ENCODE data around the gene UNK. TPM values are rescaled to one million over a fixed set of nuclear protein-coding genes. Genes with fewer than 3 reads are reported as not detected.
A peak's percentile ranks its signal among the peaks of the same experiment; 100 is the strongest.

The UNK gene
- polyA plus RNA-seq, 2 of the 4 experiments (the other 2 are of a cell fraction), result 27.0 to 34.5 TPM

DNA sequence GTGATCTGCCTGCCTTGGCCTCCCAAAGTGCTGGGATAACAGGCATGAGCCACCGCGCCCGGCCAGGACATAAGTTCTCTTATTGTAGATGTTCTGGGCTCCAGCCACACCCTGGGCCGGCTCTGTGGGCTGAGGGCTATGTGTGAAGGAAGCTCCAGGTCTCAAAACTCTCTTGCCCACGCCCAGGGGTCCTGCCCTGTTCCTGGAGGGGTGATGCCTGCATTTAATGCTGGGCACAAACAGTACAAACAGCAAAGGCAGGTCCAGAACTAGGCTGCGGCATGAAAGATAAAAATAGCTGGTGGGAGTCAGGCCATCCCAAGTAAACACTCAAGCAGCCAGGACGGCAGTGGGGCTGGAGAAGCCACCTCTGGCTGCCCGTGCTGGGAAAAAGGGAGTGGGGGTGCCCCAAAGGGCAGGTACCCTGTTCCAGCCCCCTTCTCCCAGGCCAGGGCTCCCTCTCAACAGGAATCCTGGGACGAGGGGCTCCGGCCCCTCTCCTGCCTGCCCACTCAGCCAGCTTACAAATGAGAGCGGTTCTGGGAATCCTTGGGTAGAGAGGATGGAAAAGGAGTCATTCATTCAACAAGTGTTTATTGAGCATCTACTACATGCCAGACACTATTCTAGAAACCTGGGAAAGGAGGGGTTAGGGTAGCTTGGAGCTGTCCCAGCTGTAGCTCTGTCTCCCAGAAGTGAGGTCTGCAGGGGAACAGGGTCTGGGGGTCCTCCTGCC, 89.1 kb downstream of the UNK start:
- WGBS (ENCODE audit: missing lambda C conversion rate), result 66% methylated on average over 11 of the region's 11 CpGs
- Histone ChIP-seq H3K9me3 (no peaks in the 10 kb centered on the region), H3K27ac (peak overlapping the region; percentile 68 to 85; a peak in 5 of 6 replicates), H3K4me3 (no peak overlapping the region), H3K4me1 (peaks cover 53% of the 10 kb centered on the region), H3K4me2 (no peak overlapping the region)
- ATAC-seq (no peak), DNase-seq (ENCODE audit: low read depth in 1 of 2, low spot score in 1 of 2) (no peak), FAIRE-seq (no peak)
- CTCF ChIA-PET, result interaction anchor here (0.6 to 22.8 kb wide), 13 partner anchors 16 to 422 kb away, joined by 3 to 513 read pairs (median 3); partner anchors contain the start of genes GALK1, ITGB4, MRPL38 and TRIM65
- POLR2A ChIA-PET, result interaction anchor here (2.3 to 4.5 kb wide), 2 partner anchors 18 to 94 kb away, joined by 11 to 27 read pairs; partner anchors contain the start of gene WBP2
- no peak for TF ChIP-seq HES2 (IDR thresholded peaks at IDR 0.05)
- no peak for TF ChIP-seq ZFP36 (IDR thresholded peaks at IDR 0.05; ENCODE audit: borderline replicate concordance, partially characterized antibody)
- no peak for TF ChIP-seq CHD4 (IDR thresholded peaks at IDR 0.05; ENCODE audit: borderline replicate concordance)

GRCh38 chr17:75874323-75875181, 89.9 kb downstream of the UNK start:
- DNase-seq (ENCODE audit: low read depth in 1 of 2, low spot score in 1 of 2), result no peak
- peak overlapping the region; percentile 92 to 94; a peak in 5 of 6 replicates for H3K27ac ChIP-seq
- no peak for ATAC-seq
- H3K4me2 ChIP-seq, result no peak overlapping the region
- no peak overlapping the region for H3K4me3 ChIP-seq
- ChIA-PET CTCF (interaction anchor here (0.6 to 22.8 kb wide), 14 partner anchors 7 to 421 kb away, joined by 3 to 513 read pairs (median 4); partner anchors contain the start of genes GALK1, MRPL38, TRIM65 and WBP2), POLR2A (interaction anchor here (2.3 to 4.5 kb wide), 2 partner anchors 19 to 95 kb away, joined by 11 to 27 read pairs; partner anchors contain the start of gene WBP2)
- no peaks in the 10 kb centered on the region for H3K9me3 ChIP-seq
- 0 out of 2 replicates have a peak, but pooled peaks have one; percentile 6 for TF ChIP-seq POLR2A (IDR thresholded peaks at IDR 0.05; ENCODE audit: low read length)
- TF ChIP-seq TFCP2L1 (CRISPR knock-in tag; IDR thresholded peaks at IDR 0.05), result no peak
- TF ChIP-seq TP53 (CRISPR knock-in tag; IDR thresholded peaks at IDR 0.05), result no peak
- FAIRE-seq, result no peak
- 94% methylated on average over 38 of the region's 38 CpGs for WGBS (ENCODE audit: missing lambda C conversion rate)
- H3K4me1 ChIP-seq, result peaks cover 51% of the 10 kb centered on the region

Other genes starting within 250 kb of the UNK start
- 12.4 and 17.7 TPM in 2 replicates for gene MYO15B, start 197.0 kb upstream of the UNK start, polyA plus RNA-seq (2011; rRNA removed)
- gene MYO15B, start 197.0 kb upstream of the UNK start, polyA plus RNA-seq (2017; fragmentation: RNase III; extraction: RNeasy Plus Mini Kit Qiagen cat#74134 plus additional on column Dnase treatment), result 27.4 to 33.9 TPM (median 33.5 TPM) in 3 replicates
- 0.25 and 0.30 TPM in 2 replicates for gene SMIM5, start 151.4 kb upstream of the UNK start, polyA plus RNA-seq (2011; rRNA removed)
- gene SMIM5, start 151.4 kb upstream of the UNK start, polyA plus RNA-seq (2017; fragmentation: RNase III; extraction: RNeasy Plus Mini Kit Qiagen cat#74134 plus additional on column Dnase treatment), result 0.15 to 0.33 TPM (median 0.20 TPM) in 3 replicates
- 22.7 and 29.2 TPM in 2 replicates for gene RECQL5, start 117.7 kb upstream of the UNK start, polyA plus RNA-seq (2011; rRNA removed)
- gene RECQL5, start 117.7 kb upstream of the UNK start, polyA plus RNA-seq (2017; fragmentation: RNase III; extraction: RNeasy Plus Mini Kit Qiagen cat#74134 plus additional on column Dnase treatment), result 37.3 to 42.5 TPM (median 39.9 TPM) in 3 replicates
- gene SAP30BP, start 117.5 kb upstream of the UNK start, polyA plus RNA-seq (2011; rRNA removed), result 76.3 and 103 TPM in 2 replicates
- gene SAP30BP, start 117.5 kb upstream of the UNK start, polyA plus RNA-seq (2017; fragmentation: RNase III; extraction: RNeasy Plus Mini Kit Qiagen cat#74134 plus additional on column Dnase treatment), result 125 to 139 TPM (median 136 TPM) in 3 replicates
- gene ITGB4, start 63.3 kb upstream of the UNK start, polyA plus RNA-seq (2011; rRNA removed), result 19.8 and 20.6 TPM in 2 replicates
- 30.1 to 37.4 TPM (median 36.0 TPM) in 3 replicates for gene ITGB4, start 63.3 kb upstream of the UNK start, polyA plus RNA-seq (2017; fragmentation: RNase III; extraction: RNeasy Plus Mini Kit Qiagen cat#74134 plus additional on column Dnase treatment)
- 20.7 and 21.3 TPM in 2 replicates for gene GALK1, start 19.6 kb upstream of the UNK start, polyA plus RNA-seq (2011; rRNA removed)
- 50.9 to 55.6 TPM (median 54.3 TPM) in 3 replicates for gene GALK1, start 19.6 kb upstream of the UNK start, polyA plus RNA-seq (2017; fragmentation: RNase III; extraction: RNeasy Plus Mini Kit Qiagen cat#74134 plus additional on column Dnase treatment)
- 0.97 and 1.6 TPM in 2 replicates for gene UNC13D, start 59.6 kb downstream of the UNK start, polyA plus RNA-seq (2011; rRNA removed)
- 3.5 to 4.5 TPM (median 4.3 TPM) in 3 replicates for gene UNC13D, start 59.6 kb downstream of the UNK start, polyA plus RNA-seq (2017; fragmentation: RNase III; extraction: RNeasy Plus Mini Kit Qiagen cat#74134 plus additional on column Dnase treatment)
- gene WBP2, start 70.5 kb downstream of the UNK start, polyA plus RNA-seq (2011; rRNA removed), result 35.6 and 39.7 TPM in 2 replicates
- 111 to 131 TPM (median 116 TPM) in 3 replicates for gene WBP2, start 70.5 kb downstream of the UNK start, polyA plus RNA-seq (2017; fragmentation: RNase III; extraction: RNeasy Plus Mini Kit Qiagen cat#74134 plus additional on column Dnase treatment)
- gene TRIM47, start 93.8 kb downstream of the UNK start, polyA plus RNA-seq (2011; rRNA removed), result 19.6 and 26.7 TPM in 2 replicates
- 45.3 to 54.7 TPM (median 46.6 TPM) in 3 replicates for gene TRIM47, start 93.8 kb downstream of the UNK start, polyA plus RNA-seq (2017; fragmentation: RNase III; extraction: RNeasy Plus Mini Kit Qiagen cat#74134 plus additional on column Dnase treatment)
- 13.5 and 17.4 TPM in 2 replicates for gene TRIM65, start 112.1 kb downstream of the UNK start, polyA plus RNA-seq (2011; rRNA removed)
- gene TRIM65, start 112.1 kb downstream of the UNK start, polyA plus RNA-seq (2017; fragmentation: RNase III; extraction: RNeasy Plus Mini Kit Qiagen cat#74134 plus additional on column Dnase treatment), result 26.2 to 30.2 TPM (median 30.1 TPM) in 3 replicates
- 43.4 and 53.5 TPM in 2 replicates for gene MRPL38, start 120.1 kb downstream of the UNK start, polyA plus RNA-seq (2011; rRNA removed)
- 102 to 105 TPM (median 104 TPM) in 3 replicates for gene MRPL38, start 120.1 kb downstream of the UNK start, polyA plus RNA-seq (2017; fragmentation: RNase III; extraction: RNeasy Plus Mini Kit Qiagen cat#74134 plus additional on column Dnase treatment)
- gene FBF1, start 156.2 kb downstream of the UNK start, polyA plus RNA-seq (2011; rRNA removed), result 7.9 and 8.5 TPM in 2 replicates
- 14.6 to 17.8 TPM (median 17.3 TPM) in 3 replicates for gene FBF1, start 156.2 kb downstream of the UNK start, polyA plus RNA-seq (2017; fragmentation: RNase III; extraction: RNeasy Plus Mini Kit Qiagen cat#74134 plus additional on column Dnase treatment)
- gene ACOX1, start 194.4 kb downstream of the UNK start, polyA plus RNA-seq (2011; rRNA removed), result 31.1 and 34.3 TPM in 2 replicates
- 16.0 to 17.9 TPM (median 17.2 TPM) in 3 replicates for gene ACOX1, start 194.4 kb downstream of the UNK start, polyA plus RNA-seq (2017; fragmentation: RNase III; extraction: RNeasy Plus Mini Kit Qiagen cat#74134 plus additional on column Dnase treatment)
- gene TEN1, start 194.4 kb downstream of the UNK start, polyA plus RNA-seq (2011; rRNA removed), result 11.8 TPM in 2 replicates
- gene TEN1, start 194.4 kb downstream of the UNK start, polyA plus RNA-seq (2017; fragmentation: RNase III; extraction: RNeasy Plus Mini Kit Qiagen cat#74134 plus additional on column Dnase treatment), result 15.7 to 16.7 TPM (median 15.9 TPM) in 3 replicates
- 5.5 and 8.6 TPM in 2 replicates for gene CDK3, start 216.0 kb downstream of the UNK start, polyA plus RNA-seq (2011; rRNA removed)
- 4.7 to 5.2 TPM (median 5.1 TPM) in 3 replicates for gene CDK3, start 216.0 kb downstream of the UNK start, polyA plus RNA-seq (2017; fragmentation: RNase III; extraction: RNeasy Plus Mini Kit Qiagen cat#74134 plus additional on column Dnase treatment)
- gene EVPL, start 242.5 kb downstream of the UNK start, polyA plus RNA-seq (2011; rRNA removed), result 4.0 and 4.1 TPM in 2 replicates
- gene EVPL, start 242.5 kb downstream of the UNK start, polyA plus RNA-seq (2017; fragmentation: RNase III; extraction: RNeasy Plus Mini Kit Qiagen cat#74134 plus additional on column Dnase treatment), result 11.2 to 14.6 TPM (median 13.9 TPM) in 3 replicates